ENCODE data around the gene SH2D4B. TPM values are rescaled to one million over a fixed set of nuclear protein-coding genes. Genes with fewer than 3 reads are reported as not detected.

SH2D4B gene
- total RNA-seq, 1 experiment from 2014 or later: 0.07 TPM

- Mint-ChIP-seq H3K27me3 (ENCODE audit: low read depth) (peaks cover 12% of the 10 kb centered on the region), H3K4me1 (peaks cover 4 to 5% of the 10 kb centered on the region in 2 experiments), H3K36me3 (ENCODE audit: insufficient read depth in 1 of 3, low read depth in 3 of 3) (peaks cover 0 to 4% (median 0%) of the 10 kb centered on the region in 3 experiments; a peak in 2 of 7 replicates), H3K9me3 (peaks cover 2 to 4% of the 10 kb centered on the region in 2 experiments; a peak in 4 of 5 replicates), H3K4me3 (no peak overlapping the region), H3K27ac (no peak overlapping the region)
- no peaks in the 10 kb centered on the region for H3K23me2 ChIP-seq (ENCODE audit: insufficient read length, low read depth, low read length, poor library complexity, severe bottlenecking)
- no peak overlapping the region for H3T11ph ChIP-seq (ENCODE audit: low read length)
- H3K56ac ChIP-seq (ENCODE audit: insufficient read length, low read depth, low read length): no peak overlapping the region
- no peaks in the 10 kb centered on the region for H3K27me3 ChIP-seq (ENCODE audit: insufficient read depth, low read length)
- no peak overlapping the region for H2BK12ac ChIP-seq (ENCODE audit: insufficient read length, low read depth, low read length)
- H3K9ac ChIP-seq (ENCODE audit: extremely low read depth, insufficient read length, low read length): no peak overlapping the region
- no peak overlapping the region for H3K4ac ChIP-seq (ENCODE audit: low read depth, low read length)
- no peaks in the 10 kb centered on the region for H3K79me1 ChIP-seq (ENCODE audit: insufficient read depth, low read depth, low read length, poor library complexity, severe bottlenecking)
- H2AK5ac ChIP-seq (ENCODE audit: insufficient read length, low read length): no peak overlapping the region
- no peak overlapping the region for H4K91ac ChIP-seq (ENCODE audit: insufficient read length, low read depth, low read length)
- H3K4me2 ChIP-seq (ENCODE audit: insufficient read depth, insufficient read length, low read length): no peak overlapping the region
- no peak overlapping the region for H2AFZ ChIP-seq (ENCODE audit: low read length)
- H3K14ac ChIP-seq (ENCODE audit: insufficient read depth, low read length): no peak overlapping the region
- TF ChIP-seq CTCF (conservative IDR thresholded peaks at IDR 0.05): no peak
- no peak overlapping the region for H2BK120ac ChIP-seq (ENCODE audit: low read depth, low read length, poor library complexity, severe bottlenecking)
- DNase-seq: no peak
- no peaks in the 10 kb centered on the region for H4K20me1 ChIP-seq (ENCODE audit: control insufficient read depth, insufficient read depth, insufficient read length)
- H3K27ac ChIP-seq (ENCODE audit: insufficient read length, low read depth, low read length): no peak overlapping the region
- H2BK15ac ChIP-seq (ENCODE audit: low read depth, low read length): no peak overlapping the region
- H3K4me1 ChIP-seq (ENCODE audit: insufficient read depth, low read length): no peaks in the 10 kb centered on the region
- H3K18ac ChIP-seq (ENCODE audit: insufficient read length, low read depth, low read length): no peak overlapping the region
- H2BK20ac ChIP-seq (ENCODE audit: low read depth, low read length, poor library complexity, severe bottlenecking): no peak overlapping the region
- no peak overlapping the region for H4K5ac ChIP-seq (ENCODE audit: insufficient read length, low read depth, low read length)
- no peaks in the 10 kb centered on the region for H3K9me3 ChIP-seq (ENCODE audit: control insufficient read depth, low read depth, low read length)
- no peaks in the 10 kb centered on the region for H3K79me2 ChIP-seq (ENCODE audit: insufficient read depth, low read length)
- no peak overlapping the region for H4K8ac ChIP-seq (replicated peaks; ENCODE audit: insufficient read length, low read depth, low read length)
- WGBS (ENCODE audit: extremely low coverage, insufficient read length, low lambda C conversion rate): no CpG with 5 or more reads among the region's 7 CpGs
- H2BK5ac ChIP-seq (ENCODE audit: insufficient read length, low read length): no peak overlapping the region
- no peak overlapping the region for H3K23ac ChIP-seq (ENCODE audit: insufficient read length, low read depth, low read length)
These were observed 96.2 kb downstream of the SH2D4B start for GRCh38 chr10:80633910-80634309.
